ENCODE measurements around the gene DNAI4.
"Not testable (repeated sequence)": the region's sequence is repeated elsewhere in the genome, so short reads cannot be mapped to it uniquely, and the experiment has no call there.

DNAI4 gene

GRCh38 chr1:66924756-66925557 is at the start of gene DNAI4, which contains the start of gene MIER1:
Gene DNAI4, minus strand, starts transcription at chr1:66924856. Its CDS starts 25 bp downstream, at chr1:66924831.
Gene MIER1, plus strand, starts transcription at chr1:66924990. Its CDS starts 39 bp downstream, at chr1:66925029.
- DNase-seq = peak; percentile 97

GRCh38 chr1:66968574-66968973 is 43.9 kb upstream of the DNAI4 start:
- DNase-seq = no peak

GRCh38 chr1:66966188-66966873 is 41.7 kb upstream of the DNAI4 start:
- DNase-seq = not testable (repeated sequence)

GRCh38 chr1:66957938-66958337 is 33.3 kb upstream of the DNAI4 start:
- DNase-seq = no peak

- DNase-seq = no peak
Measured at GRCh38 chr1:66954208-66954607, 29.6 kb upstream of the DNAI4 start.

- no peak for DNase-seq
Measured at GRCh38 chr1:66951513-66951912, 26.9 kb upstream of the DNAI4 start.

GRCh38 chr1:66947267-66947666 is 22.6 kb upstream of the DNAI4 start:
- no peak for DNase-seq

GRCh38 chr1:66945316-66945715 is 20.7 kb upstream of the DNAI4 start:
- DNase-seq = no peak

GRCh38 chr1:66944330-66945274 is 19.9 kb upstream of the DNAI4 start:
- DNase-seq = no peak

- no peak for DNase-seq
Measured at GRCh38 chr1:66943361-66943969, 18.8 kb upstream of the DNAI4 start.

GRCh38 chr1:66940981-66941380 is 16.3 kb upstream of the DNAI4 start:
- DNase-seq = no peak

GRCh38 chr1:66938613-66939012 is 14.0 kb upstream of the DNAI4 start:
- DNase-seq = no peak

GRCh38 chr1:66937529-66938234 is 13.0 kb upstream of the DNAI4 start:
- DNase-seq = no peak

- DNase-seq = peak; percentile 31
Measured at GRCh38 chr1:66933887-66934700, 9.4 kb upstream of the DNAI4 start.

GRCh38 chr1:66932291-66932690 is 7.6 kb upstream of the DNAI4 start:
- peak; percentile 20 for DNase-seq

GRCh38 chr1:66931590-66931989 is 6.9 kb upstream of the DNAI4 start:
- DNase-seq = peak; percentile 35

- peak; percentile 44 for DNase-seq
Measured at GRCh38 chr1:66930823-66931174, 6.1 kb upstream of the DNAI4 start.

GRCh38 chr1:66929999-66930822 is 5.6 kb upstream of the DNAI4 start:
- peak; percentile 97 for DNase-seq

GRCh38 chr1:66929691-66929998 is 5.0 kb upstream of the DNAI4 start:
- no peak for DNase-seq

GRCh38 chr1:66929146-66929688 is 4.6 kb upstream of the DNAI4 start:
- DNase-seq = no peak

All from DMS79 treated with DMSO at 0.1 percent for 48 hours (cell line).